ENCODE data around the gene MYO3B. TPM values are rescaled to one million over a fixed set of nuclear protein-coding genes. Genes with fewer than 3 reads are reported as not detected.

MYO3B gene
- total RNA-seq, 1 donor = under 0.01 TPM

DNA sequence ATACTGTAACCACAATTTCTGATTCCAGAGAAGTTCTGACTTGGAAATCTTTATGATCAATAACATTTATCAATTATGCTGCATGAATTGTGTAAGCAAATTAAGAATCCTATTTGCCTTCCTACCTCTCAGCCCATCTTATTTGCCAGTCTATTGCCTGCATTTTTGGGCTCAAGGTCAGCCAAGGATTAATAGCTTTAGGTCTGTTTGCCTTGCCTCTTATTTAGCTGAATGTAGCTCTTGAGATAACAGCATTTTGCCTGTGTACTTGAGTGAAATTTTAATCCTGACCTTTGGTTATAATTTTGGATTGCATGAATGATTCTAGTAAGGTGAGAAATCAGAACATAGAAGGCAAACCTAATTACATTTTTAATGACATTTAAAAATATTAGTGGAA, 51.2 kb downstream of the MYO3B start:
- DNase-seq (ENCODE audit: low read depth in 2 of 3, low spot score in 2 of 3) = no peak

GRCh38 chr2:170229744-170230143, 51.8 kb downstream of the MYO3B start:
- DNase-seq (ENCODE audit: low read depth in 2 of 3, low spot score in 2 of 3) = no peak

- DNase-seq (ENCODE audit: low read depth in 2 of 3, low spot score in 2 of 3) = peak in 2 of 3 donors; percentile 46 to 77
These were observed 58.1 kb downstream of the MYO3B start for GRCh38 chr2:170235860-170236679.

DNA sequence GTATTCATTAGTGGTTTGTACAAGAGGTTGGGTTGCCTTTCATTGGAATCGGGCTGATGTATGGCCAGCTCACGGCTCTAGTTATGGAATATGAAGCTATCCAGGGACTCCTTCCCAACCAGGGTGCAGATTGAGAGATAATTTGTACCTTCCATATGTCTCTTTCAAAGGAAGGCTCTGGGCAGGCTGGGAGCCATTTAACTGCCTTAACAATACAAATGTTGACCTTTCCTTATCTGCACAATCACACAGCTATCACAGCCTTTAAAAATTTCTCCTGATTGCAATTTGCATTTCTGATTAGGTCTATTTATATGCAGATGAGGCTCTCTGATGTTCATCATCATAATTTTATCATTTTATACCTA, 58.7 kb downstream of the MYO3B start:
- no peak for DNase-seq (ENCODE audit: low read depth in 2 of 3, low spot score in 2 of 3)

- no peak for DNase-seq (ENCODE audit: low read depth in 2 of 3, low spot score in 2 of 3)
These were observed 59.7 kb downstream of the MYO3B start for GRCh38 chr2:170237572-170238120.

- DNase-seq (ENCODE audit: low read depth in 2 of 3, low spot score in 2 of 3) = no peak
These were observed 60.8 kb downstream of the MYO3B start for GRCh38 chr2:170238776-170239175.

DNA sequence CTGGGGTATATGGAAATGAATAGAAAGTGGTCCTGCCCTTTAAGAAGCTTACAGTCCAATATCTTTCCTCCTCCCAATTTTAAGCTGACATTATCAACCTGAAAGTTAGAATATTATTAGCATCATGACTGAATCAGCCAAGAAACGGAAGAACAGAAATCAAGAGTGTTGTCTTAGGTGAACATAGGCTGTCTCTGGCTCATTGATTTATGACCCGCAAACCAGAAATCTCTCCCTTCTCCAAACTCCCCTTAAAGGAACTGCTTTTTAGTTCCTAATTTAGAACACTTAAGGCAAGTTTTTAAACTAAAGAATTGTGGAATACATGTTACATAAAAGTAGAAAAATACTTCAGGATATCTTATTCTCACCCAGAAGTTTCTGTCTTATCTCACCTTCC, 62.7 kb downstream of the MYO3B start:
- DNase-seq (ENCODE audit: low read depth in 2 of 3, low spot score in 2 of 3) = peak in 1 of 3 donors; percentile 16

DNA sequence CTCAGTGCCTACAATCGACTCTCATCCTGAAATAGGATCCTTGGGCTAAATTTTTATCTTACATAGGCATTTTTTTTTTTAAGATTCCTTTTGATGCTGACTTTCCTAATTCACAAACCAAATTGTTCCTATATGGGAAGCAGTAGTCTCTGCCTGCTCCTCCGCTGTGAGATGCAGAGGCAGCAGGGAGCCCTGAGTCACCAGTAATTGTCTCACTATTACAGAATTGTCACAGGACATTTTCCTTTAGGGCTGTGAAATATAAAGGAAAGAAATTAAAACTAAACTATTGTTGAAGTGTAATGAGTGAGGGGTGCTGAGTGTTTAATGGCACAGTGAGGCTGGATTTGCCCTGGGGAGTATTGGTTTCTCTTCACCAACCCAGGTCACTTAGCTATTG, 63.8 kb downstream of the MYO3B start:
- no peak for DNase-seq (ENCODE audit: low read depth in 2 of 3, low spot score in 2 of 3)

DNA sequence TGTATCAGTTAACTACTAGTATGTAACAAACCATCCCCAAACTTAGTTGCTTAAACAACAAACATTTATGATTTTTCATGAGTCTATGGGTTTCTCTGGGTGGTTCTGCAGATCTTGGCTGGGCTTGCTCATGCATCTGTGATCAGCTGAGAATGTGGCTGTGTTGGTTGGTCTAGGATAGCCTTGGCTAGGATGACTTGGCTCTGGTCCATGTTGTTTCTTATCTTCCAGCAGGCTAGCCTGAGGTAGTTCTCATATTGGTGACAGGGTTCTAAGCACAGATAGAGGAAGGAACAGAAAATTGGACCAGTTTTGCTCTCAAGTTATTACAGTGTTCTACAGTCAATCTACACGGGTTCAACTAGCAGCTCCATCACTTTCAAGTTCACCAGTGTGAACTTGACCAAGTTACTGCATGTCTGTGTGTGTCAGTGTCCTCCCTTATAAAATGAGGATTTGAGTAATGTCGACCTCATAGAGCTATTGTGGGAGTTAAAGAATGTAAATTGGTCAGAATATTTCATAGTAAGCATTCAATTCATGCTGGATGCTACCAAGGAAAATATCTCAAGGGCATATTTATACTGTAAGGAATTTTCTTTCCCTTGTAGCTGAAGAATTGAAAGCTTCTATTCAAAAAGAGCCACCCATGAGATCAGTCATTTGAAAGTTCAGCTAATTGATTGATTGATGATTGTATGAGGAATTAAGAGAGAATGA, 65.3 kb downstream of the MYO3B start:
- DNase-seq (ENCODE audit: low read depth in 2 of 3, low spot score in 2 of 3) = no peak

DNA sequence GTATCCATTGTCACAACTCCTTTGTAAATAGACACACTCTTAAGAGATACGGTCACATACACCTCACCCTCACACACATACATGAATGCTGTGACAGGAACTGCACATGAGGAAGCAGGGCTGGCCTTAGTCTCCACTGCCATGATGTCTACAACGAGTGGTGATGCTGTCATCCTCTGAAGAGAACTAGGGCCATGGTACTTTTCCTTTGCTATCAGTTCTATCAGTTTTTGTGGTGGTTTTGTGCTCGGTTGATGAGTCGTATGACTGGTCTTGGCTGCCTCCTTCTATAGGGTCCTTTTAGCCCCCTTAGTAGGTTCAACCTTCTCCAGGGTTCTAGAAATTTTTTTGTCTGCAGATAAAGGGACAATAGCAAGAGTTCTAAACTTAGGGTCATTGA, 66.0 kb downstream of the MYO3B start:
- no peak for DNase-seq (ENCODE audit: low read depth in 2 of 3, low spot score in 2 of 3)

GRCh38 chr2:170244555-170244954, 66.6 kb downstream of the MYO3B start:
- no peak for DNase-seq (ENCODE audit: low read depth in 2 of 3, low spot score in 2 of 3)

- no peak for DNase-seq (ENCODE audit: low read depth in 2 of 3, low spot score in 2 of 3)
These were observed 67.4 kb downstream of the MYO3B start for GRCh38 chr2:170245312-170245711.

DNA sequence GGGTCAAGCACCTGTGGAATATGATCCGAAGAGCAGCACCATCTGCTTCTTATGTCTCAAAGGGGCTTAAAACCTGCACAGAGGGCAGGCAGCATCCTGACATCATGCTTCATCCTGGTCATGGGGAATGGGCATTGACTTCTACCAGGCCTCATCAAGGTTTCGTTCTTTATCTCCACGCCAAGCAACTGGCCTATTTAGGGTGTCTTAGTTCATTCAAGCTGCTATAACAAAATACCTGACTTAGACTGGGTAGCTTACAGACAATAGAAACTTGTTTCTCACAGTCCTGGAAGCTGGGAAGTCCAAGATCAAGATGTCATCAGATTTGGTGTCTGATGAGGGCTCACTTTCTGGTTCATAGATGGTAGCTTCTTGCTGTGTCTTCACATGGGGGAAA, 69.4 kb downstream of the MYO3B start:
- DNase-seq (ENCODE audit: low read depth in 2 of 3, low spot score in 2 of 3) = no peak

DNA sequence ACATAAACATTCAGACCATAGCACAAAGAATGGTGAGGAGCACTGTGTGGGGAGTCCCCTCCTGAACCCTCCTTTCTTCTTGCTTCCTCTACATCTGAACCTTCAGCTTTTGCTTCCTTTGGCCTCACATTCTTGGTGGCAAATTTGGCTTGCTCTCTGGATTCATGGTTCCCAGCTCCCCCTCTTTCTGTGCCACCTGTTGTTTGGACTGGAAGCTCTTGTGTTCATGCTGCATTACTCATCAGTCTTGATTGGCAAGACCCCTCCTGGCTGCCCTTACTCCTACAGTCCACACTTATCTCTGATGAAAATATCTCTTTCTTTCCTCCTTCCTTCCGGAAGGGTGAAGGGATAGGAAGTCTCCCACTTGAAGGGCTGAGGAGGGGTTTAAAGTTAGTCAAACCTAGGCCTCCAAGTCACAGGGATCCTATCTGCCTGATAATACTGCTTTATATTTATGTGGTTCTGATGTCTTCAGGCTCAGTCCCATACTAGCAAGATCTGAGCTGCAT, 70.0 kb downstream of the MYO3B start:
- DNase-seq (ENCODE audit: low read depth in 2 of 3, low spot score in 2 of 3) = no peak

DNA sequence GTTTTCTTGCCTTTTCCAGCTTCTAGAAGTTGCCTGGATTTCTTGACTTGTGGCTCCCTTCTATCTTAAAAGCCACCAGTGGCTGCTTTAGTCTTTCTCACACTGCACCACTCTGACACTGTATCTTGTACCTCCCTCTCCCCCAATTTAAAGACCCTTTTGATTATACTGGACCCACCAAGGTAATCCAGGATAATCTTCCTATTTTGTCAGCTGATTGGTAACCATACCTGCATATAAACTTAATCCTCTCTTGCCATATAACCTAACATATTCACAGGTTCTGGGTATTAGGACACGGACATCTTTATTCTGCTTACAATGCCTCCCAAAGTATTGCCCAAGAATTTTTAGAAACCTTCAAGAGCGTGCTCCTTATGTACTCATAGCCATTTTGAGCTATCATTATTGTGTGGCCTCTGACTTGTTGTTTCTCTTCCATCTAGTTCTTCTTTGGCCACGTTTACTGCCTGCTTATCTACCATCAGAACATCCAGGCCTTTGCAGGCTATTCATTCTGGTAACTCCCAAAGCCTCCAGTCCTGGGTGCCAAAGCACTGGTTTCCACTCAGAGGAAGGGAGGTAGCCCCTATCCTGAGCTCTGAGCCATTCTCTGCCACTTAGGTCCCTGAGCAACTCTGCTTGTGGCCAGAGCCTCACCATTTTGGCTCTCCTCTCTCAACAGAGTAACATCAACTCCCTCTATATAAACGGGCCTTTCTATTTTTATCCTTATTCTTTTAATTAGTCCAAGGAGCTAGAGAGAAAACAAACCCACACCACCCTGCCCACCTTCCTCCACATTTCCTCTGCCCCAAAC, 70.8 kb downstream of the MYO3B start:
- no peak for DNase-seq (ENCODE audit: low read depth in 2 of 3, low spot score in 2 of 3)

DNA sequence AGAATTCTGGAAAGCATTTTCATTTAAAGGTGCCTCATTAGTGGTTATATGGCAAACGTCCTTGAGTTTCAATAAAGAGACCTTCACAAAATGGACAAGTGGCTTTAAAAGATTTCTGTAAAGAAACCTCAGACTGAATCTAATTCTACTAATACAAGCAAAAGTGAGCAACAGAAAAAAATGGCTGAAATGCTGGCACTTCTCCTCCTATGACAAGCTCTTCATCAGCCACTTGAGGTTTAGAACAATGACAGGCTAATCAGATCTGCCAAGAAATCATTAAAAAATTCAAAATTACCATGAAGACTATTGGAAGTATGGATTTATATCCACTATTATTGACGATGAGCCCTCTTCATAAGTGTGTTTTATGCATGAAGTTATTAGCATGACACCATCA, 71.8 kb downstream of the MYO3B start:
- DNase-seq (ENCODE audit: low read depth in 2 of 3, low spot score in 2 of 3) = no peak

DNA sequence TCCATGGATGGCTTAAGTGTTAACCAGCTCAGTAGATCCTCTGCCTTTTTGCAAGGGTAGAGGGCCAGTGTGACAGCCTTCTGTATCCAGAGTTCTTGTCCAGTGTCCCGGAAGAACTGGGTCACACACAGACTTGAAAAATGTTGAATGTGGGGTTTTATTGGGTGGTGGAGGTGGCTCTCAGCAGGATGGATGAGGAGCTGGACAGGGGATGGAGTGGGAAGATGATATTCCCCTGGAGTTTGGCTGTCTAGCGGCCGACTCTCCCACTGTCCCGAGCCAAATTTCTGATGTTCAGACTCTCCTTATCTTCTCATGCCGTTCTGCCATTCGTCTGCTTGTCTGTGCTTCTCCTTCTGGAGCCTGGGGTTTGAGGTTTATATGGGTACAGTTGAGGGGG, 72.6 kb downstream of the MYO3B start:
- no peak for DNase-seq (ENCODE audit: low read depth in 2 of 3, low spot score in 2 of 3)

GRCh38 chr2:170252414-170252813, 74.5 kb downstream of the MYO3B start:
- no peak for DNase-seq (ENCODE audit: low read depth in 2 of 3, low spot score in 2 of 3)

DNA sequence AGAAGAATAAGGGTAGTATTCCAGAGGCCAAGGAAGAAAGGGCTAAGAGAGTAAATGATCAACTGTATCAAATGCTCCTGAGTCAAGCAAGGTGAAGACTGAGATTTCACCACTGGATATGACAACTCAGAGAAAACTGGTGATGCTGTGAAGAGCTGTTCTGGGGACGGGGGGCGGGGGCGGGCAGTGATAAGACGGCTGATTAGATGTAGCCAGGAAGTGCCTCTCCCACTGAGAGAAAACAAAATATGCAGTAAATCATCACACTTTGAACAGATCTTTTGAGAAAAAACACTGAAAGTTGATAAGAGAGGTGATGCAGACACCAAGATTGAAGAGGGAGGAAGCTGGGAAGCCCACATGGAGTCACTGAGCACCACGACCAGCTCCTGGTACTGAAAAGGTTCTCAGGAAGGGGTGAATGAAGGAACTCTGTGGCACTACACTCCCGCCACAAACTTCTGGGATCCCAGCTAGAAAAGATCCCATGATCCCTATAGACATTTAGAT, 75.8 kb downstream of the MYO3B start:
- DNase-seq (ENCODE audit: low read depth in 2 of 3, low spot score in 2 of 3) = no peak

- no peak for DNase-seq (ENCODE audit: low read depth in 2 of 3, low spot score in 2 of 3)
These were observed 76.4 kb downstream of the MYO3B start for GRCh38 chr2:170254293-170254732.

- DNase-seq (ENCODE audit: low read depth in 2 of 3, low spot score in 2 of 3) = no peak
These were observed 77.2 kb downstream of the MYO3B start for GRCh38 chr2:170255137-170255536.
